DMS 273 (cell line): ENCODE measurements around the gene SLC52A1.
"Not testable (repeated sequence)": the region's sequence is repeated elsewhere in the genome, so short reads cannot be mapped to it uniquely, and the experiment has no call there.

Source experiments
- DNase-seq: peaks from one replicate; lab custom pipeline; 2025; ENCODE audit not compliant: unreplicated experiment; lab: John Stamatoyannopoulos, UW

The SLC52A1 gene

DNA sequence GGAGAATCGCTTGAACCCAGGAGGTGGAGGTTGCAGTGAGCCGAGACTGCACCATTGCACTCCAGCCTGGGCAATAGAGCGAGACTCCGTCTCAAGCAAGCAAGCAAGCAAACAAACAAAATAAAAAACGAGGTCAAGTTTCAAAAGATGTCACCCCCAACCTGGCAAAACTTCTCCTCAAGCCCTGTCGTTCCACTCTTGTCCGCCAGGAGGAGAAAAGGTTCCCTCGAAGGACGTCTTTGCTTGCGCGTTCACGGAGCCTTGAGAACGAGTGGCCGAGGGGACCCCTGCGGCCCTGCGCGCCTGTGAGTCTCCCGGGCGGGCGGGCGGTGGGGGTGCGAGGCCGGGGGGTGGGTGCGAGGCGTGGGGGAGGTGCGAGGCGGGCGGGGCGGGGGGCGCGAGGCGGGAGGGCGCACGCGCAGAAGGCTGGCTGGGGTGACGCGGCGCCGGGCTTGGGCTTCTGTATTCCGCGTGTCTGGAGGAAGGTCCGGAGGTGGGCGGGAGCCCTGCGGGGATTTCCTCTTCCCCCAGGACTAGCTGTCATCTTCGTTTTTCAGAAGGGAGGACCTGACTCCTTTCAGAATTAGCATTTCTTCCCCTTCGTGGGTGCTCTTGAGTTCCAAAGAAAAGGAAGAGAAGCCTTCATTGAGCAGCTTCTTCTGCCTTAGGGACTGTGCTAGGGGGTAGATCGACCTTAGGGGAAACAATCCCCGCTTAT is 3.7 kb downstream of the SLC52A1 start:
- DNase-seq = peak; percentile 85

DNA sequence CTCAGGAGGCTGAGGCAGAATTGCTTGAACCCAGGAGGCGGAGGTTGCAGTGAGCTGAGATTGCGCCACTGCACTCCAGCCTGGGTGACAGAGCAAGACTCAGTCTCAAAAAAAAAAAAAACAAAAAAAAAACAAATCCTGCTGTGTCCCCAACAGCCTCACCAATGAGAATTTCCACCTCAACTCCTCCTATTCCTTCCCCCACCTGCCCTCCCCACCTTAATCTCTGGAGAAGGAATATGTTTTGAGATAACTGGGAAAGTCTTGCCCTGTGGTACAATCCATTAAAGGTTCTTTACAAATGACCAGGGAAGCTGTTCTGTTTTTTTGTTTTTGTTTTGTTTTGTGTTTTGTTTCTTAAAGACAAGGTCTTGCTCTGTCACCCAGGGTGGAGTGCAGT is 5.1 kb downstream of the SLC52A1 start:
- DNase-seq = not testable (repeated sequence)

DNA sequence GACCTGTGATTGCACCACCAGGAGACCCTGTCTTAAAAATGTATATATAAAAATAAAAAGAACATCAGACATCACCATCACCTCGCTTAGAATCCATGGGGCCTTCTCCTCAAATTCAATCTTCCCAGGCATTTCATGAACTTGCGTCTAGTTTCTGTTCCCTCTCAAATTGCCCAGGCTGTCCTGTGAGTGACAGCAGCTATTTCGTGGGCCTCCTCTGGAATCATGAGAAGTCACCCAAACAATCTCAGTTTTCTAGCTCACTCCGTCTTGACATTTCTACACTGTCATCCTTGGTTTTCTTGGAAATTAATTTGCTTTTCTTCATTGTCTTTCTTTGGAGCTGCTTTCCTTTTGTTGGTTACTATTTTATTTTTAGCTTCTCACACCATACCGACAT is 7.3 kb downstream of the SLC52A1 start:
- no peak for DNase-seq

DNA sequence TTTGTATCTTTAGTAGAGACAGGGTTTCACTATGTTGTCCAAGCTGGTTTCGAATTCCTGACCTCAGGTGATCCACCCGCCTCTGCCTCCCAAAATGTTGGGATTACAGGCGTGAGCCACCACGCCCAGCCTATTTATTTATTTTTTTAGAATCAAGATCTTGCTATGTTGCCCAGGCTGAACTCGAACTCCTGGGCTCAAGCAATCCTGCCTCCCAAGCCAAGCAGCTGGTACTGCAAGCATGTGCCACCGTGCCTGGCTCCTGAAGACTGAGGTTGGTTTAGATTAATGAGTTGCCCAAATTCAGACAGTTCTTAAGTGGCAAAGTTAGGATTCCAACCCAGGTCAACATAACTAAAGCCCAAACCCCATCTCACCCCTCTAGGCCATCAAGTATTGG is 7.9 kb downstream of the SLC52A1 start:
- no peak for DNase-seq

DNA sequence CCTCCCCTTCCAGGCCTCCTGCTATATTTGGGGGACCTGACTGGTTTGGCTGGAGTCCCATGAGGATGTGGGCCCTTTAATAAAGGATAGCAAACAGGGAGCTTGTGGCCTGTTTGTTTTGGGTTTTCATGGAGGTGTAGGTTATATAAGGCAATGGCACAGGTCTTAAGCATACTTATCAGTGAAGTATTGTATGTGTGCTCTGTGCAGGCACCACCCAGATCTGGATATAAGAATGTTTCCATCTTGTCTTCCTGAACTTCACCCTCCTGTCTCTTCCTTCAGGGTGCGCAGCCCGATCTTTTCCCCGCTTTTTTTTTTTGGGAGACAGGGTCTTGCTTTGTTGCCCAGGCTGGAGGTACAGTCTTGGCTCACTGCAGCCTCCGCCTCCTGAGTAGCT is 10.6 kb downstream of the SLC52A1 start:
- no peak for DNase-seq

DNA sequence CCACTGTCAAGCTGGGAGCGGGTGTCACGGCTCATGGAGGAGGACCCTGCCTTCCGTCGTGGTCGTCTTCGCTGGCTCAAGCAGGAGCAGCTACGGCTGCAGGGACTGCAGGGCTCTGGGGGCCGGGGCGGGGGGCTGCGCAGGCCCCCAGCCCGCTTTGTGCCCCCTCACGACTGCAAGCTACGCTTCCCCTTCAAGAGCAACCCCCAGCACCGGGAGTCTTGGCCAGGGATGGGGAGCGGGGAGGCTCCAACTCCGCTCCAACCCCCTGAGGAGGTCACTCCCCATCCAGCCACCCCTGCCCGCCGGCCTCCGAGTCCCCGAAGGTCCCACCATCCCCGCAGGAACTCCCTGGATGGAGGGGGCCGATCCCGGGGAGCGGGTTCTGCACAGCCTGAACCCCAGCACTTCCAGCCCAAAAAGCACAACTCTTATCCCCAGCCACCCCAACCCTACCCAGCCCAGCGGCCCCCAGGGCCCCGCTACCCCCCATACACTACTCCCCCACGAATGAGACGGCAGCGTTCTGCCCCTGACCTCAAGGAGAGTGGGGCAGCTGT is 11.6 kb downstream of the SLC52A1 start:
- DNase-seq = no peak

DNA sequence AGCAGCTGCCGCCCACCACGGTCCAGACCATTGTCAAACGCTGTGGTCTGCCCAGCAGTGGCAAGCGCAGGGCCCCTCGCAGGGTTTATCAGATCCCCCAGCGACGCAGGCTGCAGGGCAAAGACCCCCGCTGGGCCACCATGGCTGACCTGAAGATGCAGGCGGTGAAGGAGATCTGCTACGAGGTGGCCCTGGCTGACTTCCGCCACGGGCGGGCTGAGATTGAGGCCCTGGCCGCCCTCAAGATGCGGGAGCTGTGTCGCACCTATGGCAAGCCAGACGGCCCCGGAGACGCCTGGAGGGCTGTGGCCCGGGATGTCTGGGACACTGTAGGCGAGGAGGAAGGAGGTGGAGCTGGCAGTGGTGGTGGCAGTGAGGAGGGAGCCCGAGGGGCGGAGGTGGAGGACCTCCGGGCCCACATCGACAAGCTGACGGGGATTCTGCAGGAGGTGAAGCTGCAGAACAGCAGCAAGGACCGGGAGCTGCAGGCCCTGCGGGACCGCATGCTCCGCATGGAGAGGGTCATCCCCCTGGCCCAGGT is 13.0 kb downstream of the SLC52A1 start:
- no peak for DNase-seq

DNA sequence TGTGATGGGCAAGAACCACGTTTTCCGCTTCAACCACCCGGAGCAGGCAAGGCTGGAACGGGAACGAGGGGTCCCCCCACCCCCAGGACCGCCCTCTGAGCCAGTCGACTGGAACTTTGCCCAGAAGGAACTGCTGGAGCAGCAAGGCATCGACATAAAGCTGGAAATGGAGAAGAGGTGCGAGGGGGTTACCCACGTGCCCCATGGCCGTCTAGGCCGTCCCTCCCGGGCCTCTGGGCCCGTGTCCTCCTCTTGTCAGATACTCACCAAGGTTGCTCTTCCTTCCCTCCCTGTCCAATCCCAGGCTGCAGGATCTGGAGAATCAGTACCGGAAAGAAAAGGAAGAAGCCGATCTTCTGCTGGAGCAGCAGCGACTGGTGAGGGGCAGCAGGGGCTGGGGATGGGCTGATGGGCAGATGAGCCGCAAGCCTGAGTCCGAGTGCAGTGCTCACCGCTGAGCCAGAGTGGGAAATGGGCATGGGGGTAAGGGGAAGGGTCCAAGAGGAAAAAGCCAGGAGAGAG is 14.7 kb downstream of the SLC52A1 start:
- DNase-seq = no peak

DNA sequence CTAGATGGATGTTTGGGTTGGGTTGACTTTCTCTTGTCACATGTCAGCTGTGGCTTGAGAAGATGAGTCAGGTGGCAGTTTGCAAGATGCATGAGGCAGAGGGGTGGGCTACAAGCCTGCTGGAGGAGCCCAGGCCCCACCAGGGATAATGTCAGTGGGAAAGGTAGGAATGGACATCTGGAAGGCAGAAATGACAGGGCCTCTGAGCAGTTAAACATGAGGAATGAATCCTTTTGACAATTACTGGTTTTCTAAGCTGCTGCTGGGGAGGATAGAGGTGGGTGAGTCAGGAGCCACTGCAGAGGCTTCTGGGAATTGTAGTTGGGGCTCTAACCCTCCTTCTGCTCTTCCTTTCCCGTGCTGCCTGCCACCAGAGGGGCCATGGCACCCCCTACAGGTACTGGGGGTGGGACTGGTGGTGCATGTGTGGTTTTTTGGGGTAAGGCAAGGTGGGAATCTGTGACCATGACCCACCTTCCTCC is 15.7 kb downstream of the SLC52A1 start:
- DNase-seq = peak; percentile 35

DNA sequence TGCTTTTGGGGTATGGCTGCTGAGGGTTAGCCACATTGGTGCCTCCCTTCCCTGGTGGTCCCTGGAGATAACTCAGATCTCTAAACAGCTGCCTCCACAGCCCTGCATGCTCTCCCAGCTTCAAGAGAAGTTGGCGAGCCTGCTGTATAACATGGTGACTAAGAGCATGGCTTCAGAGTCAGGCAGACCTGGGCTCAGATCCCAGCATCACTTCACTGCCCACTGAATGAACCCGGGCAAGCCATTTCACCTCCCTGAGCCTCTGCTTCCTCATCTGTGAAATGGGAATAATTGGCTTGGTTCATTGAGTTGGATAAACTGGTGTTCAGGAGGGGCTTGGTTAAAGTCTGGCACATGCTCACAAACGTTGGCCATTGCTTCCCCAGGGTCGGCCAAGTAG is 20.9 kb downstream of the SLC52A1 start:
- DNase-seq = no peak

DNA sequence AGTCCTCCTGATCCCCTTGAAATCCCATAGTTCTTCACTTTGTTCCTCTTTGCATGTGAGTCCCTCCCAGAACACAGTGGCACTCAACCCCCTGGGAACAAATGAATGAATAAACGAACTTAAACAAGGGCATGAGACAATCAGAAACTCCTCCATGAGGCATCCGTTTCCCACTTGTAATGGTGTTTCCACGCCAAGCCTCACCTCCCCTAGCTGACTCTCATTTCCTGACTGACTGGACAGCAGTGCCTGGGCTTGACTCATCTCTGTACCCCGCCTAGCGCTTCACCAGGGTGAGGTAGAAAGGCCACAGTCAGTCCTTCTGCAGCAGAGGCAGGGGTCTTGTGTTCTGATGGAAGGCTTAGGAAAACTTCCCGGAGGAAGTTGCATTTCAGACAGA is 23.3 kb downstream of the SLC52A1 start:
- DNase-seq = no peak

DNA sequence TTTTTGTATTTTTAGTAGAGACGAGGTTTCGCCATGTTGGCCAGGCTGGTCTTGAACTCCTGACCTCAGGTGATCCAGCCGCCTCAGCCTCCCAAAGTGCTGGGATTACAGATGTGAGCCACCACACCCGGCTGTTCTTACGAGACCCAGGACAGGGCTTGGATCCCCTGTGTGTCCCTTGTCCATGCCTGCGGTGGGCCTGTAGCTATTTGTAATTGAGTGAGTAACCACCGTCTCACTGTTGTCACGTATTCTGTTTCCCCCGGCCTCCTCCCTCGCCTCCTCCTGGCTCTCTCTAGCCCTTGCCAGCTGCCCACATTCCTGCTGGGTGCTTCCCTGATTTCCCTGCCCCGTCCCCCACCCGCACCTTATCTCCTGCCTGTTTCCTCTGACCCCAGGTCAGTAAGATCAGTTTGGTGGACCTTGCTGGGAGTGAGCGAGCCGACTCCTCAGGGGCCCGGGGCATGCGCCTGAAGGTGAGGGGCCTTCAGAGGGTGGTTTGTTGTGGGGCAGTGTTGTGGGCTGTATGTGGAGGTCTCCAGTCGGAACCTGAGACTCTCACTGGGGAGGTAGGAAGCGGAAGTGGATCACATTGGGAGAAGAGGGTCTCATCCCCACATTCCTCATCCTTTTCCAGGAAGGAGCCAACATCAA is 31.9 kb downstream of the SLC52A1 start:
- DNase-seq = no peak

DNA sequence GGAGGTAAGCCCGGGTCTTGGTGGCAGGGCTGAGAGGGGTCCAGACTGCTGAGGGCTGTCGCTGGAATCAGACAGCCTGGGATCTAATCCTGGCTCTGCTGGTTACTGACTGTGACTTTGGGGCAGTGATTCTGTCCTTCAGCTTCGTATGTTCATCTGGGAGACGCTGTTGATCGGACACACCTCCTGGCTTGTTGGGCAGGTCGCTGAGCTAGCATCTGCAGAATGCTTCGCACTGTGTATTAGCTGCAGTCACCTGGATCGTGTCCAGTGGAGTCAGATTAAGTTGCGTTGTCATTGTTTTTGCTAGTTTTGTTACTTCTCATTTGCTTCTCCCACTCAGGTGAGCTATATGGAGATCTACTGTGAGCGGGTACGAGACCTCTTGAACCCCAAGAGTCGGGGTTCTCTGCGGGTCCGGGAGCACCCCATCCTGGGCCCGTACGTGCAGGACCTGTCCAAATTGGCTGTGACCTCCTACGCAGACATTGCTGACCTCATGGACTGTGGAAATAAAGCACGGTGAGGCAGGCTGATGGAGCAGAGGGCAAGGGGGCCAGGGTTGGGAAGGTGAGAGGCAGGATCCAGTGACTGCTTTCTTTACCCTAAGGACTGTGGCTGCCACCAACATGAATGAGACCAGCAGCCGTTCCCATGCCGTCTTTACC is 33.0 kb downstream of the SLC52A1 start:
- no peak for DNase-seq

DNA sequence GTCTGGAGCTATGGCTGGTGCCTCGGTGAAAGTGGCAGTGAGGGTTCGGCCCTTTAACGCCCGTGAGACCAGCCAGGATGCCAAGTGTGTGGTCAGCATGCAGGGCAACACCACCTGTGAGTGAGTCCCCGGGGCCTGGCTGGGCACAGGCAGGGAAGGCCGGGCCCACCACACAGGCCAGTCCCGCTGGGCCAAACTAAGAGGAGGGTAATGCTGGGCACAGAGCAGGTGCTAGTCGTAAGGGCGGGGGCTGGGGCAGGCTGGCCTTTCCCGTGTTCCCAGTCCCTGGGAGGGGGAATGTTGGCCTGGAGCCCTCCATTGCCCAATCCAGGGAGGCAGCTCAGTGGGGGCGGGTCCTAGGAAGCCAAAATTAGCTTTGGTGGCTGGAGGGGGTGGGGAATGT is 35.0 kb downstream of the SLC52A1 start:
- no peak for DNase-seq

DNA sequence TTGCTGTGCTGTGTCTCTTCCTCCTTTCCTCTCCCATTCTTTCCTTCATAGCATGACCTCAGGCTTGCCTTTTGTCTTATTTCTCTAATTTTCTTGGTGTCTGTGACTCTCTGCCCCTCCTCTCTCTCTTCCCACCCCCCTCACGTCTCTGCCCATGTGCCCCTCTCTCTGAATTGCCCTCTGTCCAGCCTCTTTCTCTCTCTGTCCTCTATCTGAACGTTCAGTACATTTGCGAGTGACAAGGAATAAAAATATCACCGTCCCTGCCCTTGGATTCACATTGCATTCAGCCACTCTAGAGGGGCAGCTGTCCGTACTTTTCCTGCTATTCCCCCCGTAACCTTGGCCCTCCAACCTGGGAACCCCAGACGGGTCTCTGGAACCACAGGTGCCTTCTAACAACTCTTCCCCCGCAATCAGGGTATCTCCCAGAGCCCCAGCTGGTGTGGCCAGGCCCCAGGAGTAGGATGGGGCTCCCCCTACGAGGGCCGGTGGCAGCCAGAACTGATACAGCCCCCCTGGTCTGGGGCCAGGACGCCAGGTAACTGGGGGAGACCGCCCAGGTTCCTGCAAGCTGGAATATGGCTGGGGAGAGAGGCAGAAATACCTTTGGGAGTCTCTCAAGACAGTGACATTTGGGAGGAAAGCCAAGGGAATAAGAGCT is 35.7 kb downstream of the SLC52A1 start:
- no peak for DNase-seq

DNA sequence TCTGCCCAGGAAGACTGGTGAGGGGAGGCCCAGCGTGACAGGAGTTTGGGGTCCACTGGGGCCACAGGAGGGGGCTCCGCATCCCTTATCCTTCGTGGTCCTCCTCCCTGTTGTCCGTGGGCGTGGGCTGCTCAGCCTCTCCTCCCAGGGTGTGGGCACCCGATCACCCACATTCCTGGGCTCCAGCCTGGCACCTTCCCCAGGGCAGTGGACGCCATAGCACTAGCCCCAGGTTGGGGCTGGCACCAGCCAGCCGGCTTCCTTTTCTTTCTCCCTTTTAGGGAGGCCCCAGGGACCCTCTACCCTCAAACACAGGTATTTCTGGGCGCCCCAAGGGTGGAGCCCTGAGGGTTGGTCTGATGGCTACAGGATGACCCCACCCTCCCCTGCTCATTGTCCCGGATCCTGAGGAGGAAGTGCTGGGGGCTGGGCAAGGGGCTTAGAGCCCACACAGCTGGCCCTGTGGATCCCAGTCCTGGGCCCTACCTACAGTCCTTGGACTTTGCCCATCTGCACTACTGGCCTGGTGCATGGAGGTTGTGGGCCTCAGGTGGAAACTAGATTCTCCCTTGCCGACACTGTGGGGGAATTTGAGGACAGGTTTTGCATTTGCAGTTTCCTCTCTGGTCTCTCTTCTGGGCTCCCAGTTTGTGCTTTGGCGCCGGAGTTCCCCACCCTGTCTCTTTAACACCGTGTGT is 36.3 kb downstream of the SLC52A1 start:
- no peak for DNase-seq

DNA sequence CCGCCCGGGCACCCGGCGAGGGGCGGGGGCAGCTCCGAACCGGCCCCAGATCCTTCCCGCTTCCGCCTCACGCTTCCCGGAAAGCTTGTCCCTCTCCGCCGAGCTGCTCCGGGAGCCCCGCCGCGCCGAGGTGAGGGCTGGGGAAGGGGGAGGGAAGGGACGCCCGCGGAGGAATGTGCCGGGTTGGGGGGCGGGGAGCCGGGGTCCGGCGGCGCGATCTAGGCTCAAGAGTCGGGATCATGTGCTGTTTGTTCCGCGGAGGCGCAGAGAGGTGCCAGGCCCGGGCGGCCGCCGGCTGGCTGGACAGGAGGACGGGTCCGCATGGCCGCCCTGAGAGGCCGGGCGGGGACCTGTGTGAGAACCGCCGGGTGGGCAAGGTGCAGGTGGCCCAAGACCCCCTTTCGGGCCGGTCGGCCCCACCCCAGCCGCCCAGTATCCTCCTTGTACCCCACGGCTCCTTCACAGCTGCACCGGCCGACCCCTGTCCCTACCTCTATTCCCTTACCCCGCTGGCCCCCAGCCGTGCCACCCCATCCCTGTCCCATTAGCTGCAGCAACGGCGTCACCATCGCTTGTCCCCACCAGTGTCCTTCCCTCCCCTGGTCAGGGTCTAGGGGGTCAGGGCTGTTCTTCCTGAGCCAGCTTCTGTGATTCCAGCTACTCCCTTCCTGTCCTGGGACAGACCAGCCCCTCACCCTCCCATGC is 37.0 kb downstream of the SLC52A1 start:
- no peak for DNase-seq

DNA sequence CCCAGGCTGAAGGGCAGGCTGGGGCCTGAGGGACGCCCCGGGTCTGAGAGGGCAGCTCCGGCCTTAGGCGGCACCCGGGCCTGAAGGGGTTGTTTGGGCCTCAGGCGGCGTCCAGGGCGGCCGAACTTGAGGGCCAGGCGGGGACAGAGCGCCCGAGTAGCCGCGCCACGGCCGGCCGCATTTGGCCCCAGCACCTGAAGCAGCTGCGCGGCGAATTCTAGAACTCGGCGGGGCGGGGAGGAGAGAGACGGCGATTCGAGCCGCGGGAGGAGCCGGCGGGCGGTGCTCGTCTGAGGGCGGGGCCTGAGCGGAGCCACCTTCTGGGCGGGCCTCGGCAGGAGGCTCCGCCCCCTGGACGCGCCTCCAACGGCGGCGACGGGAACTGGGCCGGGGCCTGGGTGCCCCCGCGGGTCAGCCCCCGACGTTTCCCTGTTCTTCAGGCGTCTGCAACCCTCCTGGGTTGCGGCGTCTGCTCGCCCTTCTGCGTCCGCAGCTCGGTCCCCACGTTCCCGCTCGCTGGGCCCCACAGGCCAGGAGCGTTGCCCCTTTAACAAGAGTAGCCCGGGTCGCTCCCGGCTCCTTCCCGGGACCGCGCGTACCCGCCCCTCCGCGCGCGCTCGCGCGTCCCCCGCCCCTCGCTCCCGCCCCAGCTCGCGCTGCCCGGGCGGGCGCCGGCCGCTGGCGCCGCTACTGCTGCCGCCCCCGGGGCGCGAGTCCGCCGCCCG is 37.8 kb downstream of the SLC52A1 start, which contains the start of the genes INCA1 and KIF1C:
INCA1 (minus strand) TSS at position 221 of the 725 bp plus-strand sequence. CDS start 3,085 bp downstream, outside the sequence.
KIF1C (plus strand) TSS at position 649 of the 725 bp plus-strand sequence. CDS start 2,297 bp downstream, outside the sequence.
- DNase-seq = peak; percentile 92
